ENCODE measurements around the gene AK1. TPM values are rescaled to one million over a fixed set of nuclear protein-coding genes. Genes with fewer than 3 reads are reported as not detected.

Gene AK1
- total RNA-seq, 2 donors from 2014 or later = 19.0 to 22.8 TPM

- peaks cover 4% of the 10 kb centered on the region for H3K4me1 ChIP-seq (ENCODE audit: control insufficient read depth, insufficient read depth, low read length)
- 20 to 38% methylated on average over 6 to 17 of the region's 19 CpGs for WGBS, 2 experiments (ENCODE audit: insufficient coverage in 1 of 2, insufficient read length in 1 of 2)
- peaks cover 45% of the 10 kb centered on the region for H3K36me3 Mint-ChIP-seq (ENCODE audit: low read depth)
- H3K27ac Mint-ChIP-seq = peak overlapping the region; percentile 79
- H3K27ac ChIP-seq (ENCODE audit: low read depth, low read length) = peak overlapping the region; percentile 36
- no peaks in the 10 kb centered on the region for H3K27me3 Mint-ChIP-seq (ENCODE audit: insufficient read depth)
- TF ChIP-seq CTCF (conservative IDR thresholded peaks at IDR 0.05) = no peak
- peaks cover 7% of the 10 kb centered on the region for H3K4me1 Mint-ChIP-seq
- H3K27me3 ChIP-seq (ENCODE audit: control insufficient read depth, insufficient read depth, low read length, poor library complexity, severe bottlenecking) = no peaks in the 10 kb centered on the region
- peak overlapping the region; percentile 77 for H3K4me3 Mint-ChIP-seq
- peaks cover 23% of the 10 kb centered on the region for H3K9me3 Mint-ChIP-seq
- H3K9me3 ChIP-seq (ENCODE audit: control insufficient read depth, low read length) = peaks cover 29% of the 10 kb centered on the region
- H3K4me3 ChIP-seq (ENCODE audit: low read length) = no peak overlapping the region
- no peak overlapping the region for H3K9ac ChIP-seq (ENCODE audit: extremely low read depth, low read length, poor library complexity, severe bottlenecking)
- peaks cover 40% of the 10 kb centered on the region for H3K36me3 ChIP-seq (ENCODE audit: control insufficient read depth, insufficient read depth, low read length)
- peak; percentile 98 for DNase-seq
Measured at GRCh38 chr9:127897193-127897692, 19.8 kb upstream of the AK1 start.

DNA sequence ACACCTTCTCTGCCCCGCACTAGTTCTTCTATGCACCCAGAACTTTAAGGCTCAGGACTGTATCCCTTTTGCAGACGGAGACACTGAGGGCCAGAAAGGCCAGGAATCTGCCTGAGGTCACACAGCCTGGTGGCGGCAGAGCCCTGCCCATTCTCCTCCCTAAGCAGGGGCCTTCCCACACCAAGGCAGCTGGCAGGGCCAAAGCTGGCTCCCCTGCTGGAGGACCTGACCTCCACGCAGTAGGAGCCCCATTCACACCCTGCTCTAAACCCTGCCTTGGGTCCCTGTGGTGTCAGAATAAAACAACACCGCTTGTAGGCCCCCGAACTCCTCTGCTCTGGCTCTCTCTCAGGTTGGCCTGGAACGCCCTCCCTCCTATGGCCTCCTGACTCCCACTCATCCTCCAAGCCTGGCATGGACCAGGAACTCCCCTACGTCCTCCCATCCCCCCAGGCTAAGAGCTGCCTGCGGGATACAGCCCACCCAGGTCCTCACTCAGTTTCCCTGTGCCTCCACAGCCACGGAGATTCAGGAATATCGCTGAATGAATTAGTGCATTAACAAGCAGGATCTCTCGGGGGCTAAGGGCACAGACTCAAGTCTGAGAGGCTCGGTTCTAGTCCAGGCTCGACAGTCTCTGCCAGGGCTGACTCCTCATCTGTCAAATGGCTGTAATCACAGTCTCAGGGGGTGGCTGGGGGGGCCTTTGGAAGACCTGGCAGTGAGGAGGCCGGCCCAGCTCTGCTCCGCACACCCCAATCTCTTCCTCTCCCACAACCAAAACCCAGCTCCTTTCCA is 19.1 kb upstream of the AK1 start:
- Mint-ChIP-seq H3K9me3 (peaks cover 23% of the 10 kb centered on the region), H3K27me3 (ENCODE audit: insufficient read depth) (no peaks in the 10 kb centered on the region), H3K4me3 (peak overlapping the region; percentile 77), H3K4me1 (peaks cover 7% of the 10 kb centered on the region), H3K27ac (peak overlapping the region; percentile 79), H3K36me3 (ENCODE audit: low read depth) (peaks cover 48% of the 10 kb centered on the region)
- peak overlapping the region; percentile 16 for H3K27ac ChIP-seq (ENCODE audit: low read depth, low read length)
- peaks cover 44% of the 10 kb centered on the region for H3K36me3 ChIP-seq (ENCODE audit: control insufficient read depth, insufficient read depth, low read length)
- no peaks in the 10 kb centered on the region for H3K27me3 ChIP-seq (ENCODE audit: control insufficient read depth, insufficient read depth, low read length, poor library complexity, severe bottlenecking)
- H3K9ac ChIP-seq (ENCODE audit: extremely low read depth, low read length, poor library complexity, severe bottlenecking) = no peak overlapping the region
- 79 to 84% methylated on average over 11 to 16 of the region's 16 CpGs for WGBS, 2 experiments (ENCODE audit: insufficient coverage in 1 of 2, insufficient read length in 1 of 2)
- no peak overlapping the region for H3K4me3 ChIP-seq (ENCODE audit: low read length)
- TF ChIP-seq CTCF (conservative IDR thresholded peaks at IDR 0.05) = no peak
- DNase-seq = peak; percentile 63
- peaks cover 29% of the 10 kb centered on the region for H3K9me3 ChIP-seq (ENCODE audit: control insufficient read depth, low read length)
- H3K4me1 ChIP-seq (ENCODE audit: control insufficient read depth, insufficient read depth, low read length) = peaks cover 4% of the 10 kb centered on the region

DNA sequence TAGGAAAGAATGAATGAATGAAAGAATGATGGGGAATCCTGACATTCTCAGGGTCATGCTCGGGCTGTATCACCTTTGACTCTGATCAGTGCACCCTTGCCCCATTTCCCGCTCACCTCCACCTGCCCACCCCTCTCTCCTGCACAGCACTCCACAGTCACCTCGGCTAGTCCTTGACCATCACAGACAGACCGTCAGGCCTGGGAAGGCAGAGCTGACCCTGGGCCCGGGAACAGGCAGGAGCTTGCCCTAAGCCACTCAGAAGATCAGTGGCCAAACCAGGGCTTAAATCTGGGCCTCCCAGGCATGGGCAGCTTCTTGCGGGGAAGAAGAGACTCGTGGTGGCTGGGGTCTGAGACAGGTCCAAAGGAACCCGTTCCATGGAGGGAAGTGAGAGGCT is 18.3 kb upstream of the AK1 start:
- H3K9me3 Mint-ChIP-seq = peaks cover 23% of the 10 kb centered on the region
- H3K4me1 ChIP-seq (ENCODE audit: control insufficient read depth, insufficient read depth, low read length) = peaks cover 4% of the 10 kb centered on the region
- no peak overlapping the region for H3K4me3 Mint-ChIP-seq
- 89 to 92% methylated on average over 6 to 8 of the region's 8 CpGs for WGBS, 2 experiments (ENCODE audit: insufficient coverage in 1 of 2, insufficient read length in 1 of 2)
- peaks cover 29% of the 10 kb centered on the region for H3K9me3 ChIP-seq (ENCODE audit: control insufficient read depth, low read length)
- no peak overlapping the region for H3K9ac ChIP-seq (ENCODE audit: extremely low read depth, low read length, poor library complexity, severe bottlenecking)
- H3K27me3 ChIP-seq (ENCODE audit: control insufficient read depth, insufficient read depth, low read length, poor library complexity, severe bottlenecking) = no peaks in the 10 kb centered on the region
- no peaks in the 10 kb centered on the region for H3K27me3 Mint-ChIP-seq (ENCODE audit: insufficient read depth)
- H3K27ac Mint-ChIP-seq = no peak overlapping the region
- H3K4me1 Mint-ChIP-seq = peaks cover 7% of the 10 kb centered on the region
- peaks cover 55% of the 10 kb centered on the region for H3K36me3 Mint-ChIP-seq (ENCODE audit: low read depth)
- H3K36me3 ChIP-seq (ENCODE audit: control insufficient read depth, insufficient read depth, low read length) = peaks cover 47% of the 10 kb centered on the region
- no peak overlapping the region for H3K27ac ChIP-seq (ENCODE audit: low read depth, low read length)
- no peak for TF ChIP-seq CTCF (conservative IDR thresholded peaks at IDR 0.05)
- no peak overlapping the region for H3K4me3 ChIP-seq (ENCODE audit: low read length)
- peak; percentile 26 for DNase-seq

Data from endodermal cell (in vitro differentiated cells).